ENCODE results near the gene NTRK3.
"Not testable (repeated sequence)": the region's sequence is repeated elsewhere in the genome, so short reads cannot be mapped to it uniquely, and the experiment has no call there.

Gene NTRK3

DNA sequence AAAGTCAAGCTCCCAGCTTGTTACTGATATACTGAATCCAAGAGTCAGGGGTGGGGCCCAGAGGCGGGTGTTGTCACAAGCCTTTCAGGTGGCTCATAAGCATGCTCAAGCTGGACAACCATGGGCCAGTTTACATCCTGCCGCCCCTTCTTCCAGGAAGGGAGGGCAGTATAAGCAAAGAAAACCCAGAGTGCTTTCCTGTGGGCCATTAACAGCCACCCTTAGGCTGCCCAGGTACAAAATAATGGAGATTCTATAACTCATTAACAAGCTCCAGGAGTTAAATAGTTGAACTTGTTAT, 183.2 kb downstream of the NTRK3 start:
- Histone ChIP-seq H3K79me2 (ENCODE audit: control insufficient read depth, insufficient read depth, low read length, unreplicated experiment) (no peaks in the 10 kb centered on the region), H3K4me1 (ENCODE audit: control insufficient read depth, insufficient read depth, low read length, unreplicated experiment) (no peaks in the 10 kb centered on the region), H3K4me3 (ENCODE audit: low read depth, low read length) (no peak overlapping the region), H3K27me3 (ENCODE audit: insufficient read depth, low read length) (no peaks in the 10 kb centered on the region), H3K27ac (ENCODE audit: low read depth, low read length) (no peak overlapping the region), H2AFZ (ENCODE audit: low read length, unreplicated experiment) (no peak overlapping the region), H3K36me3 (ENCODE audit: insufficient read depth, low read length) (no peaks in the 10 kb centered on the region)

DNA sequence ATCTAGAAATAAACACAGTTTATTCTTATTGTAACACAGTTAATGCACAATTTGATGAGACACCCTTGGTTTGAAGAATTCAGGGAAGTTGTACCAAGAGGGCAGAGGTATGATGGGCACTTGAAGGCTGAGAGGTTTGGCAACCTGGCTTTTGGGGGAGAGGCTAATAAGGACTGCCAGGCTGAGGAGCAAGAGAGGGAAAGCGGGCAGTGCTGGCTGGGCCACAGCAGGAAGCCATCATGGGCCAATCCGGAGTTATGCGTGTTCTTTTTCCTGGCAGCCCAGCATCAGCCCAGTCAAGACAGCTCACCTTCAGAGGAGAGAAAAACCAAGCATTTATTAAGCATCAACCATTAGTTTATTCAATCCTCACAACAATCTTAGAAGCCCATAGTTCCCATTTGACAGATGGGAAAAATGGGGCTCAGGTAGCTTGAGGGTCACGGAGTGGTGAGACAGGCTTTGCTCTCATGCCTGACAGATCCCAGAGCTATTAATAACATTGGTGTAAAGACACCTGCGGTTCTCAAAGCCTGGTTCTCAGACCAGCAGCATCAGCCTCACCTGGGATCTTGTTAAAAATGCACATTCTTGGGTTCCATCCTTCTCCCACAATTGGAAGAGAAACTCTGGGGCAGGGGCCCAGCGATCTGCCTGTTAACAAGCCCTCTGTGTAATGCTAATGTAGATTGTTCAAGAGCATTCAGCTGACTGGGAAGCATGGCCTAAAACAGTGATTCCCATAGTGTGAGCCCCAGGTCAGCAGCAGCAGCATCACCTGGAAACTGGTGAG, 183.7 kb downstream of the NTRK3 start:
- Histone ChIP-seq H3K27me3 (ENCODE audit: insufficient read depth, low read length) (no peaks in the 10 kb centered on the region), H3K4me3 (ENCODE audit: low read depth, low read length) (no peak overlapping the region), H3K4me1 (ENCODE audit: control insufficient read depth, insufficient read depth, low read length, unreplicated experiment) (no peaks in the 10 kb centered on the region), H3K79me2 (ENCODE audit: control insufficient read depth, insufficient read depth, low read length, unreplicated experiment) (no peaks in the 10 kb centered on the region), H2AFZ (ENCODE audit: low read length, unreplicated experiment) (no peak overlapping the region), H3K36me3 (ENCODE audit: insufficient read depth, low read length) (no peaks in the 10 kb centered on the region), H3K27ac (ENCODE audit: low read depth, low read length) (no peak overlapping the region)

DNA sequence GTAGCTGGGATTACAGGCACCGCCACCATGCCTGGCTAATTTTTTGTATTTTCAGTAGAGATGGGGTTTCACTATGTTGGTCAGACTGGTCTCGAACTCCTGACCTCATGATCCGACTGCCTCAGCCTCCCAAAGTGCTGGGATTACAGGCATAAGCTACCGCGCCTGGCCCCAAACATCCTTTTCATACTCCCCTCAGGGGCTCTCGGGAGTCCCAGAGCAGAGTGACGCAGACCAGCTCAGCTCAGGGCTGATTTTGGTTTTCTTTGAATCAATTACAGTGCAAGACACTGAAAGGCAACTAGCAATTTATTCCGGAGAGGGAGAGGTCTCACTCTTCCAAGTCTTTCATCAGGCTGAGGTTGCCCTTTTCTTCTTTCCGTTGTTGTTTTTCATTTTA, 184.4 kb downstream of the NTRK3 start:
- H2AFZ ChIP-seq (ENCODE audit: low read length, unreplicated experiment); H3K79me2 ChIP-seq (ENCODE audit: control insufficient read depth, insufficient read depth, low read length, unreplicated experiment); H3K27me3 ChIP-seq (ENCODE audit: insufficient read depth, low read length); H3K4me3 ChIP-seq (ENCODE audit: low read depth, low read length); H3K4me1 ChIP-seq (ENCODE audit: control insufficient read depth, insufficient read depth, low read length, unreplicated experiment); H3K27ac ChIP-seq (ENCODE audit: low read depth, low read length); H3K36me3 ChIP-seq (ENCODE audit: insufficient read depth, low read length): not testable (repeated sequence)

DNA sequence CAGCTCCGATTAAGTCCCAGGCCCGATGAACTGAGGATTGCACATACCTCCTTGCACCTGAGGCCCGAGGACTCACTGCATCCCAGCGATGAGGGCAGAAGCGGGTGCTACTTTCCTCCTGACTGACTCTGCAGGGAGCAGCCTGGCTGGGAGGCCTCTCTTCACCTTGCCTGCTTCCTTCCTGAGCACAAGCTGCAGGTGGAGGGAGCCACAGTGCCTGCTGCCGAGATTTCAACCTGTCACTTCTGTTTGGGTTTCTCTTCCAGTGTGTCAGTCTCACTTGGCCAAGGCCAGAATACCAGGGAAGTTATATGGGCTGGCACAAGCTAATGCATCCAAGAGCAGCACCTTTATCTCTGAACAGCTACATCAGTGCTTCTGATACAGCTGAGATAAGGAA, 185.4 kb downstream of the NTRK3 start:
- Histone ChIP-seq H3K27ac (ENCODE audit: low read depth, low read length) (no peak overlapping the region), H3K27me3 (ENCODE audit: insufficient read depth, low read length) (no peaks in the 10 kb centered on the region), H3K4me3 (ENCODE audit: low read depth, low read length) (no peak overlapping the region), H2AFZ (ENCODE audit: low read length, unreplicated experiment) (no peak overlapping the region), H3K79me2 (ENCODE audit: control insufficient read depth, insufficient read depth, low read length, unreplicated experiment) (no peaks in the 10 kb centered on the region), H3K4me1 (ENCODE audit: control insufficient read depth, insufficient read depth, low read length, unreplicated experiment) (no peaks in the 10 kb centered on the region), H3K36me3 (ENCODE audit: insufficient read depth, low read length) (no peaks in the 10 kb centered on the region)

DNA sequence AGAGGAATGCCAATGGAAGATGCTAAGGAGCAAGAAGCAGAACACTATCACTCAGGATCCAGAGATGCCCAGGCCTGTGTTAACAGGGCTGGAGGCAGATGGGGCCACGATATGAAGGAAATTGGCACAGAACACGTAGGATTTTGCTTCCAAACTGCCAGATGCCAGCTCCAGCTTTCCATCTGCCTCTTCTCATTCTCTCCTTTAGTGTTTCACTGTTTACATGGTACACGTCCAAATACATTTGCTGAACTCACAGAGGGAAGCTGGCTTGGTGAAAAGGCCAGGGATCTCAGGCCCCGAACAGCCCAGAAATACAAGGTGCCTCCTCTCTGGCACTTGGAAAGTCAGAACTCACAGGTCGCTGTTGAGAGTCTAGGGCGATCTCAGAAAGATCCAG, 187.0 kb downstream of the NTRK3 start:
- H3K27me3 ChIP-seq (ENCODE audit: insufficient read depth, low read length): no peaks in the 10 kb centered on the region
- H3K36me3 ChIP-seq (ENCODE audit: insufficient read depth, low read length): no peaks in the 10 kb centered on the region
- H3K27ac ChIP-seq (ENCODE audit: low read depth, low read length): no peak overlapping the region
- no peaks in the 10 kb centered on the region for H3K79me2 ChIP-seq (ENCODE audit: control insufficient read depth, insufficient read depth, low read length, unreplicated experiment)
- no peak overlapping the region for H2AFZ ChIP-seq (ENCODE audit: low read length, unreplicated experiment)
- H3K4me1 ChIP-seq (ENCODE audit: control insufficient read depth, insufficient read depth, low read length, unreplicated experiment): no peaks in the 10 kb centered on the region
- no peak overlapping the region for H3K4me3 ChIP-seq (ENCODE audit: low read depth, low read length)

DNA sequence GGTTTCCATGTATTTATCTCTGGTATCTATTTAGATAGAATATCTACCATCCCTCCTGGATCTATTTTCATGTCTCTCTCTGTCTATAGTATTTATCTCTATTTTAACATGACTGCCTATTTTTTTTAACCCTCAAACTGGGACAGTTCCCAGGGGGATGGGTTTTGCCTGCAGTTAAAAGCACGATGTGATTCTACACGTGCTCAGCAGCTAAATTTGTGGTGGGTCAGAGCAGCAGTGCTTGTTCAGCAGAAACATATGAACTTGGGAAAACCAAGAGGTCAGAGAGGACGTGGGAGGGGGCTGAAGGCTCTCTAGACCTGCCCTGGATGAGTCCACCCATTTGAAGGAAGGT, 189.2 kb downstream of the NTRK3 start:
- Histone ChIP-seq H3K4me3 (ENCODE audit: low read depth, low read length) (no peak overlapping the region), H3K27me3 (ENCODE audit: insufficient read depth, low read length) (no peaks in the 10 kb centered on the region), H2AFZ (ENCODE audit: low read length, unreplicated experiment) (no peak overlapping the region), H3K4me1 (ENCODE audit: control insufficient read depth, insufficient read depth, low read length, unreplicated experiment) (no peaks in the 10 kb centered on the region), H3K79me2 (ENCODE audit: control insufficient read depth, insufficient read depth, low read length, unreplicated experiment) (no peaks in the 10 kb centered on the region), H3K27ac (ENCODE audit: low read depth, low read length) (no peak overlapping the region), H3K36me3 (ENCODE audit: insufficient read depth, low read length) (no peaks in the 10 kb centered on the region)

DNA sequence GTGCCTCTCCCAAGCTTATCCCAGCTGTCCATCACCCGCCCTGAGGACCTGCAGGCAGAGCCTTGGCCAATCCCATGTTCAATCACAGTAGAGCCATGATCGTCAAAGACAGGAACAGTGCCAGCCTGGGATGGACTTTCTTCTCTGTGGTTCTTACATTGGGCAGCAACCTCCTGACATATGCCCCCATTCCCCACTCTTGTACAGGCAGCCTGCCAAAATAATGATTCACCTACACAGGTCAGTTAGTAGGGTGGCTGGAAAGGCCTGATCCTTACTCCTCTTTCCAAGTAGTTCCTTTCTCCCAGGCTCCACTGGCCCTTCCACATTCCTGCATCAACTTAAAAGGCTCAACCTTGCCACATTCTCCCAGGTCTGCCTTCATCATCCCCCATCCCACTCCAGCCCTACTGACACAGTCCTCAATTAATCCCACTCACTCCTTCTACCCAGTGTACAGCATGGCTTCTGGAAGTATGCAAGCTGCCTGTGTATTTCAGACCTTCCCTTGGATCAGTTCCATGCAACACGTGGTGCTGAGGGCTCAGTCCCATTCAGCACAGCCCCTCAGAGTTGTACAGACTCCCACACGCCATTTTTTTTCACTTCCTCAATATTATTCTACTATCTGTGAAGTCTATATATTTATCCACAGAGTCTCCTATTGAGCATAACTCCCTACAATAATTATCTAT, 189.8 kb downstream of the NTRK3 start:
- Histone ChIP-seq H3K36me3 (ENCODE audit: insufficient read depth, low read length) (no peaks in the 10 kb centered on the region), H3K27ac (ENCODE audit: low read depth, low read length) (no peak overlapping the region), H3K4me1 (ENCODE audit: control insufficient read depth, insufficient read depth, low read length, unreplicated experiment) (no peaks in the 10 kb centered on the region), H3K4me3 (ENCODE audit: low read depth, low read length) (no peak overlapping the region), H2AFZ (ENCODE audit: low read length, unreplicated experiment) (no peak overlapping the region), H3K27me3 (ENCODE audit: insufficient read depth, low read length) (no peaks in the 10 kb centered on the region), H3K79me2 (ENCODE audit: control insufficient read depth, insufficient read depth, low read length, unreplicated experiment) (no peaks in the 10 kb centered on the region)

DNA sequence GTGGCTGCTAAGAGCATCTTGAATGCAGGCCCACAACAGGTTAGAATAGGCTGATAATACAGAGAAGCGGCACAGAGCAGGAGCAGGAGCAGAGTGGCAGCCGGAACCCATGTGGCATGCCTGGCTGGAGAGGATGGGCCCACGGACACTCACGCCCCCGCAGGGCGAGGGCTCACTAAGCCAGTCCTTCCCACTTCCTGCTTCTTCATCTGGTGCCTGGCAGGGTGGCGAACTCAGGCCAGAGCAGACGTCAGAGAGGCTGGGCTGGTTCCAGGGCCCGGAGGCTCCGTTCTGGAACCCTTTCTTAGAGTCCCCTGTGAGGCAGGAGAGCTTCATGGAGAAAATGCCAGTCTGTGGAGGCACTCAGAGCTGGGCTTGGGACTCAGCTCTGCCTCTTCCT, 195.1 kb downstream of the NTRK3 start:
- no peak overlapping the region for H3K4me3 ChIP-seq (ENCODE audit: low read depth, low read length)
- no peaks in the 10 kb centered on the region for H3K79me2 ChIP-seq (ENCODE audit: control insufficient read depth, insufficient read depth, low read length, unreplicated experiment)
- no peaks in the 10 kb centered on the region for H3K36me3 ChIP-seq (ENCODE audit: insufficient read depth, low read length)
- no peak overlapping the region for H2AFZ ChIP-seq (ENCODE audit: low read length, unreplicated experiment)
- H3K27me3 ChIP-seq (ENCODE audit: insufficient read depth, low read length): no peaks in the 10 kb centered on the region
- no peak overlapping the region for H3K27ac ChIP-seq (ENCODE audit: low read depth, low read length)
- no peaks in the 10 kb centered on the region for H3K4me1 ChIP-seq (ENCODE audit: control insufficient read depth, insufficient read depth, low read length, unreplicated experiment)

DNA sequence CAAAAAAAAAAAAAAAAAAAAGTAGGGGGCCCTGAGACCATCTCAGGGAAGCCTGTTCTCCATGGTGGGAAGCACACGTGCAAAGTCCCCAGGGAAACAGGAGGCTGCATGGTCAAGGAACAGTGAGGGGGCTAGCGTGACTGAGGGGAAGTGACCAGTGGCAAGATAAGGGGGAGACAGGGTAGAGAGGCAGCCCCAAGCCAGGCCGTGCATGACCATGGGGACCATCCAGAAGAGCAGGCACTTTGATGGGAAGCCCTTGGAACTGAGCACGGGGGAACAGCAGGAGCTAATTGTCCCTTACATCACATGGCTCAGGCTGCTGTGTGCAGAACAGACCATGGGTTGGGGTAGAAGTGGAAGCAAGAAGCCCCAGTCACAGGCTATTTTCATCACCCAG, 196.2 kb downstream of the NTRK3 start:
- no peaks in the 10 kb centered on the region for H3K79me2 ChIP-seq (ENCODE audit: control insufficient read depth, insufficient read depth, low read length, unreplicated experiment)

DNA sequence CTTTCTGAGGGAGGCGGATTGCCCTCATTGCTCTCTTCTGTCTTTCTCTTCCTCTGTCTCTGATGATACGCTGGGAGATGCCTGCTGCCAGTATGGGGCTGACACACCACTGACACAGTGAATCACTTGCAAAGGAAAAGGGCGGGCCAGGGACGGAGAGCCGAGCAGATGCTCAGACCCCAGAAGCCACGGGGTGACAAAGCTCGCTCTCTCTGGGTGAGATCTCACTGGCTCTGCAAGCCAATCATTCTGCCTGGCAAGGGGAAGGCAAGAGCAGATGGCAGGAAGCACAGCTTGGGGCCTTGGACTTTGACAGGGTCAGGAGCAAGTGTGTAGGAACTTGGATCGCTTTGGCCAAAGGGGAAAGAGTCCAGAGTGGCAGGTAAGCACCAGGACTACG, 198.7 kb downstream of the NTRK3 start:
- no peak overlapping the region for H3K4me3 ChIP-seq (ENCODE audit: low read depth, low read length)
- no peaks in the 10 kb centered on the region for H3K4me1 ChIP-seq (ENCODE audit: control insufficient read depth, insufficient read depth, low read length, unreplicated experiment)
- H2AFZ ChIP-seq (ENCODE audit: low read length, unreplicated experiment): no peak overlapping the region
- H3K27ac ChIP-seq (ENCODE audit: low read depth, low read length): no peak overlapping the region
- H3K36me3 ChIP-seq (ENCODE audit: insufficient read depth, low read length): no peaks in the 10 kb centered on the region
- no peaks in the 10 kb centered on the region for H3K27me3 ChIP-seq (ENCODE audit: insufficient read depth, low read length)
- no peaks in the 10 kb centered on the region for H3K79me2 ChIP-seq (ENCODE audit: control insufficient read depth, insufficient read depth, low read length, unreplicated experiment)

More for the DNA sequence above, 196.2 kb downstream of the NTRK3 start:
- H3K4me3 ChIP-seq (ENCODE audit: low read depth, low read length): no peak overlapping the region
- H3K4me1 ChIP-seq (ENCODE audit: control insufficient read depth, insufficient read depth, low read length, unreplicated experiment): no peaks in the 10 kb centered on the region
- H3K36me3 ChIP-seq (ENCODE audit: insufficient read depth, low read length): no peaks in the 10 kb centered on the region
- no peak overlapping the region for H3K27ac ChIP-seq (ENCODE audit: low read depth, low read length)
- H2AFZ ChIP-seq (ENCODE audit: low read length, unreplicated experiment): no peak overlapping the region
- no peaks in the 10 kb centered on the region for H3K27me3 ChIP-seq (ENCODE audit: insufficient read depth, low read length)

DNA sequence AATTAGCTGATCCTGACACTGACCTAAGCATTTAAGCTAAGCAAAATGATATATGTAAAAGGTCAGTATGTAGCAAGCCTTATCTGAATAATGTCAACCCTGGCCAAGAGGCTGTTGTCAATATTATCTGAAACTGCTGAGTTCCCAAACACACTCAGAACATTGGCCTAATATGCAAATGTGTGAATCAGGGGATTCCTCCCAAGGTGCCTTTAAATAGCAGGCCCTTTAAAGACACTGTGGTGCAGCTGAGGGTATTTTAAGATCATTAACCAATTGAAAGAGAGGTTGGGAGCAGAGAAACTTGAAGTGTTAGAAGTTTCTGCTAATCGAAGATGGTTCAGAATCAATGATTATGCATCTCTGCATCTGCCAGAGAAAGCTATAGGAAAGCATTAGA, 207.0 kb downstream of the NTRK3 start:
- Histone ChIP-seq H3K79me2 (ENCODE audit: control insufficient read depth, insufficient read depth, low read length, unreplicated experiment) (no peaks in the 10 kb centered on the region), H3K4me3 (ENCODE audit: low read depth, low read length) (no peak overlapping the region), H3K27me3 (ENCODE audit: insufficient read depth, low read length) (no peaks in the 10 kb centered on the region), H2AFZ (ENCODE audit: low read length, unreplicated experiment) (no peak overlapping the region), H3K4me1 (ENCODE audit: control insufficient read depth, insufficient read depth, low read length, unreplicated experiment) (no peaks in the 10 kb centered on the region), H3K27ac (ENCODE audit: low read depth, low read length) (no peak overlapping the region), H3K36me3 (ENCODE audit: insufficient read depth, low read length) (no peaks in the 10 kb centered on the region)

All from ACC112 (cell line).